GM04503 (cell line): Measurements from ENCODE around the gene RBM18.
A peak's percentile ranks its signal among the peaks of the same experiment; 100 is the strongest.

Experiments
- DNase-seq: peaks from one replicate; pipeline ENCODE4 v3.0.0-alpha.2; 2012; ENCODE audit warnings: low read depth

Gene RBM18

GRCh38 chr9:122221183-122221811 is 43.3 kb downstream of the RBM18 start:
- no peak for DNase-seq

- DNase-seq: no peak
Measured at GRCh38 chr9:122220673-122221182, 43.9 kb downstream of the RBM18 start.

DNA sequence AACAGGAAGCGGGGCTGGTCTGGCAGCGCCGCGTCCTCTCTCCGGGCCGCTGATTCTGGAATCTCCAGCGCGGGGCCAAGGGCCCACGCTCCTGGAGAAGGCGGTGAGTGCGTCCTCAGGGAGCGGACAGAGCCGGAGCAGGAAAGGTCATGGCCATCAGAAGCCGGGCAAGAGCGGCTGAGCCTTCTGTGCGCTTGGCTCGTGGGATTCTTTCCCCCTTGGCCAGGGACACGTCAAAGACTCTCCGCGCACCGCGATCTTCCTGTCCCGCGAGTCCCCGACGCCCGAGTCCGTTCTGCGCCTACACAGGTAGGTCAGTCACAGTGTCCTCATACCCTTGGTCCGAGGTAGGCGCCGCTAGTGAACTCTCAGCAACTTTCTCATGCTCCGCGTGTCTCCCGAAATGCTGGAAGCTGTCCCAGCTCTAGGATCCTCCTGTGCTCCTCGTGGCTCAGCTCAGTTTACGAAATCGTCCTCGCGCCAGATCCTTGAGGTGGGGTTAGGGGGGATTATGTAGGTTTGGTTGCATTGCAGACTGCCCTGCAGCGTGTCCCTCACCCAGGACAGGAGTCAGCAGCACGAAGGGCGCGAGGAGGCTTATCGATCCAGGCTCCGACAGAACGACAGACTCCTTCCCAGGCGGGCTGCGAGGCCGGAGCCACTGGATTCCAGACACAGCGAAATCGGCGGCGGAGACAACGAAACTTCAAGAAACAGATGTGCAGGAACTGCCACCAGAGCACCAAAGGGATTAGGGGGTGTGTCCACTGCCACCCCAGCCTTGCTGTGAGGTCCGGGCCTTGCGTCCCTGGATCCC is 44.6 kb downstream of the RBM18 start:
- DNase-seq: no peak

- DNase-seq: no peak
Measured at GRCh38 chr9:122218935-122219855, 45.4 kb downstream of the RBM18 start.

DNA sequence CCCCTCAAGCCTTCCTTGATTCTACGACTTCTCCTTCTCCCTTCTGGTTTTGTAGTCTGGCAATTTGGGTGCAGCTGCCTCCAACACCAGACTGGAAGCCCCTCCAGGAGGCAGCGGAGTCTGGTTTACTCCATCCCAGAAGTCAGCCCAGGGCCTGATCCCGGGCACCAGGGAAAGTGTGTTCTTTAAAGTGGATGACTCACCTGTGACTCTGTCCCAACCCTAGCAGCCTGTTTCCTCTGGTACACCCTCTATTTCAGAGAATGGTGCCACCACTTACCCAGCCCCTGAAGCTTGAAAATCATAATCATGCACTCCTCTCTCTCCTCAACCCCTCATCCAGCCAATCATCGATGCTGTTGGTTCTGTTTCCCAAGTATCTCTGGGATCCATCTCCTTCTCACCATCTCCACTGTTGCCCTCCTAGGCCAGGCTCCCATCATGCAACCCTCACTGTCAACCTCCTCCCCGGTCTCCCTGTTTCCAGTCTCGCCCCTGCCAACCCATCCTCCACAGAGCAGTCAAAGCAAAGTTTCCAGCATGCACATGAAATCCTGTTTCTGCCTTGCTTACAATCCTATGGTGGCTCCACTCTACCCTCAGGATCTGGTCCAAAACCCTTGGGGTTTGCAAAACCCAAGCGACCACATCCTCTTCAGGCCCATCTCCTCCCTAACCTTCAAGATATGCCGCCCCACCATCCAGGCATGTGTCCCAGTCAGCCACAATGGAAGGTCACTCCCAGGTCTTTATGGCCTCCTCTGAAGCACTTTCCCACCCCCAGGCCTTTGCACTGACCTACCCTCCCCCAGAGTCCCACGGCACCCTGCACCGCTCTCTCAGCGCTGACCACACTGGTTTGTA is 46.3 kb downstream of the RBM18 start:
- DNase-seq: no peak

DNA sequence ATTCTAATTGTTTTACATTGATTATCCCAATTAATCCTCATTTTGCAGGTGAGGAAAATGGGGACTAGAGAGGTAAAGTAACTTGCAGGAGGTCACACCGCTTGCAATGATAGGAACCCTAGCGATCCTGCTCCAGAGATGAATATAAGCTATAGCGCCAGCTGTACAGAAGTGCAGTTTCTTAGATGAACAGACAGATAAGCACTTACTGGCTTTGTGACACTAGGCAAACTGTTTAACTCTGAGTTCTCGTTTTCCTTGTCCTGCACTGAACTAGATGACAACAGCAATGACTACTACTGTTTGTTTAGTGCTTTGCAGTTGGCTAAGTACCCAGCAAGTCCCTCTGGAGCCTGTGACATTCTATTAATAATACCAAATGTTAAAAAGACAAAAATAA is 47.0 kb downstream of the RBM18 start:
- DNase-seq: no peak

DNA sequence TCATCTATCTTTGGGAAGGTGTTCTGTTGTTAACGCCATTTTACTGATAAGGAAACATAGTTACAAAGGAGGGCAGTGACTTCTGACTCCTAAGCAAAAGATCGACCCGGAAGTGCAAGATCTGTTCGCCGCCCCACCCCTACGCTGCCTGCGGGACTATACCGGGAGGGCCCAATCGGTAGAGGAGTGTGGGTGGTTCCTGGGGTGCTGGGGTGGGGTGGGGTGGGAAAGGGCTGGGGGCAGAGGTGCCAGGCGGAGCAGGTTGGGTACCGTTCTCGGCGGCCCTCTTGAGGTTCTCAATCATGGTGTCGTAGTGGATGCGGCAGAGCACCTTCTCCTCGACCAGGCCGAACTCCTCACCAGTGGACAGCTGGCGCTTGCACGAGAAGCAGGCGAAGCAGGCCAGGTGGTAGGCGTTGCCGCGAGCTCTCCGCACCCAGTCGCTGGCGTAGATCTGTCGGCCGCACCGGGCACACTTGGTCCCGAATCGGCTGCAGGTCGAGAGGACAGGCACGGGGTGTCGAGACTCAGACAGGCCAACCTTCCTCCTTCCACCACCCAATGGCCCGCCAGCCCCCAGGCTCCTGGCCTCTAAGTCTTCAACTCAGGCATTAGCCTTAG is 47.7 kb downstream of the RBM18 start:
- DNase-seq: no peak

- no peak for DNase-seq
Measured at GRCh38 chr9:122216138-122216797, 48.4 kb downstream of the RBM18 start.

- no peak for DNase-seq
Measured at GRCh38 chr9:122215663-122216062, 49.0 kb downstream of the RBM18 start.

DNA sequence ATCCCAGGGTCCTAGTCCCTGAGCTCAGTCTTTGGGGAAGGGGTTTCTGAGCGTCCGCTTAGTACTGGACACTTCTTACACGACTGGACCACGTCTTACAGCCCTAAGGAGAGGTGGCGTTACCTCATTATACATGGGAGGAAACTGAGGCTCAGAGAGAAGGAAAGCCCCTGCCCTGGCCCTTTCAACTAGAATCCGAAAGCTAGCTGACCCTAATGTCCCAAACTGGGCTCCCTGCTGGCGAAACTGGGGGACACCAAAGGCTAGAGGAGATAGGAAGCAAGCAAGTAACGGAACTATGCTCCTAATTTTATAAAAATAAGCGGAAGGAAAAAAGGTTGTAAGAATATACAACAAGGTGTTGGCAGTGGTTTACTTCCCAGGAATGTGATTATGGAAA is 50.1 kb downstream of the RBM18 start:
- DNase-seq: no peak

- DNase-seq: no peak
Measured at GRCh38 chr9:122213589-122214413, 50.8 kb downstream of the RBM18 start.

- no peak for DNase-seq
Measured at GRCh38 chr9:122213102-122213588, 51.5 kb downstream of the RBM18 start.

DNA sequence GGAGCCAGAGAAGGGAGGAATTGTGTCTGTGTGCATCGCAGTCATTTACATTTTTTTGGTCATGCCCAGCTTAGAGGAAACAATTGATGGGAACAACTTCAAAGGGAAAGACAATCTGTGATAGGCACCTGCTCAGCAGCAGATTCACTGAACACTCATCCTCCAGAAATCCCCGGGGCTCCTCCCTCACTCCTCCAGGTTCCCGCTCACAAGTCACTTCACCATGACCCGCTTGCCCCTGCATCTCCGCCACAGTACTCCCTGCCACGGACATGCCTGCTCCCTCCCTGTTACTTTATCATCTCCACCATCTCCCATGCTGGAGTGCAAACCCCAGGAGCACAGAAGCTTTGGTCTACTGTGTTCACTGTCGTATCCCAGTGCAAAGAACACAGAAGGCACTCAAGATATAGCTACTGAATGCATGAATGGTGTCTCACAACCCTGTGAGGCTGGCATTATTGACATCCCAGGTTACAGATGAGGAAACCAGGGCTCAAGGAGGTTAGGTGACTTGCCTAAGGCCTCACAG is 52.1 kb downstream of the RBM18 start:
- no peak for DNase-seq

DNA sequence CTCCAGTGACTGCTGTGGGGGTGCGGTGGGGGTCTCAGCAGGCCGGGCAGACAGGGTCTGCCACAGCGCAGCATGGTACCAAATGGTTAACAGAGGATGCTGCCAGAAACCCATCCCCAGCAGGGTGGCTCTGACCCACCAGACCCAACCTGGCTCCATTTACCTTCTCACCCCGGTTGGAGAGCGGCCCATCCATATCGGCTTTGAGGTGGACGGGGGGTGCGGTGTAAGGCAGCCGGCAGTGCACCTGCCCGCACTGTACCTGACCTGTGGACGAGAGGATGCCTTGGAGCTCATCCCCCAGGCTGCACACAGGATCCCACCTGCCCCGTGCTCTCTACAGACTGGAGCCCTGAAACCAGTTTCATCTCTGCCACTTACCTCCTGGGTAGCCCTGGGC is 55.2 kb downstream of the RBM18 start:
- no peak for DNase-seq

DNA sequence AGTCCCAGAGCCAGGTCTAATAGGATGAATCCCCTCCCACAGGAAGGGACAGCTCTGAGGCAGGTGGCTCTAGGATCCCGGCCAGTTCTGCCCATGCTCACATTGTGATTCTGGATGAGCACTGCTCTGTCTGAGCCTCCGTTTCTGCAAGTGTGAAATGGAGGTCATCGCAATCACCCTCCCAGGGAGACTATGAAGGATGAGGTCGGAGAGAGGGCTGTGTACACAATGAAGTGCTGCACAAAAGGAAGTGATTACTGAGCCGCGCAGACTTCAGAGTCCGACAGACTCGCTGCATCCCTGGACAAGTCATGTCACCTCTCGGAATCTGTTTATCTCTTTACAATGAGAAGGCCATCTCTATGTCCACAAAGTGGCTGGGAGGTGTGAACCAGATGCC is 57.5 kb downstream of the RBM18 start:
- DNase-seq: no peak

GRCh38 chr9:122206118-122207046 is 58.3 kb downstream of the RBM18 start:
- DNase-seq: peak; percentile 60

- no peak for DNase-seq
Measured at GRCh38 chr9:122205176-122205575, 59.5 kb downstream of the RBM18 start.

- no peak for DNase-seq
Measured at GRCh38 chr9:122204491-122204890, 60.1 kb downstream of the RBM18 start.
